Hair follicle dermal papilla cell (primary cell): ENCODE measurements around the gene C1orf226. TPM values are rescaled to one million over a fixed set of nuclear protein-coding genes. Genes with fewer than 3 reads are reported as not detected.

Experiments used
- small RNA-seq: library from RNA; depleted of rRNA; stranded (forward); fragments of <200 nt; gene quantifications from one replicate; pipeline ENCODE3, GENCODE V24; 2012
- total RNA-seq: library from RNA; depleted of rRNA; stranded (reverse); fragments of >200 nt; gene quantifications from 2 replicates; pipeline ENCODE4 v1.2.3, GENCODE V29; 2012

The C1orf226 gene
- 0.24 and 0.49 TPM in 2 replicates for total RNA-seq

GRCh38 chr1:162381383-162381782 lies at the start of gene C1orf226:
TSS of gene C1orf226 (plus strand) at chr1:162381728. CDS start at chr1:162381902, 174 bp downstream.

DNA sequence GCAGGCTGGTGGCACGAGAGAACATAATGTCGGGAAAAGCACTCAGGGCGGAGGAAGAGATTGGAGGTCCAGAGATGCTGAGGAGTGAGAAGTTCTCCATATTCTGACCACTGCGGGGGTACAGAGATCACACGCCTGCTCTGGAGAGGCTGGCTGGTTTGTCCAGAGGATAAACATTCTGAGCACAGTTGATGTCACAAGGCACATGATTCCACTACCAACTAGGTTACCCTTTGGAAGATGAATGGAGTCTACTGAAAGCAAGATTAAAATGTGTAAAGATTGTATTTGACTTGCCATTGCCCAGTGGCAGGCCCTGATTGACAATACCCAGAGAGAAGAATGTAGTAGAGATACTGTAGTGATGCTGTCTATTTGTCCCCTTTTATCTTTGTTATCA lies 4.8 kb upstream of the C1orf226 start, which contains the start of gene SPATA46:
TSS of gene SPATA46 (minus strand) at position 164 of the 400 bp plus-strand sequence. CDS start at position 100, 64 bp downstream.

DNA sequence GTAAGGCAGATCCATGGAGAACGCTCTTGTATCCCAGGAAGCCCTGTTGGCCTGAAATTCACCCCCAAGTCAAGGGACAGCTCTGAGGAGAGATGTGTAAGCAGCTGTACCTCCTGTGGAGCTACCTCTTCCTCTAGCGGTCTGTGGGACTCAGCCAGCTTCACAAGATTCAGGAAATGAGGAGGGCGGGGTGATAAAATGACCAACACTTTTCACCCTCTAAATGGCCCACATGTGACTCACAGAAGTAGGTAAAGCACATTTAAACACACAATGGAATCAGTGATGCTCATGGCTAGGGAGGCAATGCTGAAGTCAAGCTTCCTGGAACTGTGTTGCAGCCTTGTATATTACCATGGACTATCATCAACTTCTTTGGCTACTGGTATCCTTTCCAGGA lies 30.5 kb downstream of the C1orf226 start, which contains the start of gene SH2D1B:
TSS of gene SH2D1B (minus strand) at position 135 of the 400 bp plus-strand sequence. CDS start at position 15, 120 bp downstream.

Small RNA genes lying within 50 kb of the gene (small RNA-seq; reads per million reads assigned to genes)
- gene MIR556 (not detected), gene RNA5SP61 (not detected)

Other genes starting within 250 kb of the C1orf226 start
- not detected in 2 replicates for gene SPATA46, start 4.9 kb upstream of the C1orf226 start, total RNA-seq
- gene SH2D1B, start 30.4 kb downstream of the C1orf226 start, total RNA-seq, result not detected in 2 replicates
- 48.1 and 55.5 TPM in 2 replicates for gene UHMK1, start 116.1 kb downstream of the C1orf226 start, total RNA-seq
- 94.3 and 97.9 TPM in 2 replicates for gene UAP1, start 180.0 kb downstream of the C1orf226 start, total RNA-seq